HepG2 (cell line): ENCODE results near the gene PHEX. TPM values are rescaled to one million over a fixed set of nuclear protein-coding genes. Genes with fewer than 3 reads are reported as not detected.

Source experiments
- ATAC-seq: fragments of 200-7000 bp; cut with Tn5 transposase; 3 replicates; pipeline ENCODE4 v1.9.1; 2020; ENCODE audit warnings: mild to moderate bottlenecking, moderate library complexity
- BruUV-seq: library from RNA; stranded (reverse); fragments of 400-500 nt; replicated peaks from 2 replicates; lab custom pipeline; 2021; lab: Mats Ljungman, UMichigan
- CTCF ChIA-PET: fragments of 300-600 bp; formaldehyde crosslinking; extraction: SDS; loops from one replicate; lab custom pipeline; 2021; ENCODE audit warnings: low total read pairs, inconsistent platforms, low intra/inter-chr PET ratio; lab: Yijun Ruan, JAX
- POLR2A ChIA-PET: fragments of 350-600 bp; sonication (Branson Sonifier 250); formaldehyde crosslinking; loops from one replicate; lab custom pipeline; 2020; ENCODE audit warnings: antibody characterized with exemption, inconsistent platforms; lab: Yijun Ruan, JAX
- DNase-seq: peaks from one replicate; pipeline ENCODE4 v3.0.0-alpha.2; 2015; ENCODE audit warnings: low spot score
- FAIRE-seq: peaks from 3 replicates; lab custom pipeline; 2011; peaks lifted over from hg19 to GRCh38; lab: Jason Lieb, UNC
- H2AFZ ChIP-seq: one replicate; pipeline ENCODE4 v1.6.1; 2011; ENCODE audit warnings: low read length, inconsistent platforms
- H3K27ac ChIP-seq: fragments of 300-600 bp; 3 replicates; pipeline ENCODE4 v1.8.0; 2011; ENCODE audit warnings: mixed run types, mild to moderate bottlenecking, mixed read lengths, low read length, inconsistent platforms; ENCODE audit not compliant: insufficient read depth; ENCODE audit errors: extremely low read length
- H3K27me3 ChIP-seq, 2 experiments: fragments of 200-600 bp in 1 of 2; 2 replicates in 1 of 2; 3 replicates in 1 of 2; pipeline versions ENCODE4 v1.6.0 to v1.8.0; 2011; ENCODE audit warnings: low read length in 2 of 2, mild to moderate bottlenecking in 2 of 2, moderate library complexity in 2 of 2, inconsistent platforms in 1 of 2; ENCODE audit not compliant: insufficient read depth in 2 of 2, control insufficient read depth in 1 of 2
- H3K36me3 ChIP-seq, 2 experiments: fragments of 200-600 bp in 1 of 2; replicated peaks in 1 of 2; 2 replicates in 1 of 2; 3 replicates in 1 of 2; pipeline versions ENCODE4 v1.5.1 to v1.8.0; 2011; ENCODE audit warnings: low read length in 2 of 2, inconsistent platforms in 1 of 2; ENCODE audit not compliant: insufficient read depth in 2 of 2, control insufficient read depth in 1 of 2
- H3K4me1 ChIP-seq: 2 replicates; pipeline ENCODE4 v1.5.1; 2012; ENCODE audit warnings: low read length, inconsistent platforms; ENCODE audit not compliant: insufficient read depth
- H3K4me2 ChIP-seq: 2 replicates; pipeline ENCODE4 v1.6.0; 2011; ENCODE audit warnings: low read depth, low read length, inconsistent platforms
- H3K4me3 ChIP-seq, 3 experiments: fragments of 200-600 bp in 1 of 3; sonication (generic), shearing (Covaris generic) in 1 of 3; replicated peaks in 1 of 3; 2 replicates each; pipeline ENCODE4 v1.5.1; 2011 to 2016; ENCODE audit warnings: low read length in 3 of 3, inconsistent platforms in 2 of 3, low read depth in 2 of 3, mild to moderate bottlenecking in 2 of 3, control low read depth in 1 of 3, mixed read lengths in 1 of 3; ENCODE audit not compliant: insufficient read depth in 1 of 3
- H3K79me2 ChIP-seq: one replicate; pipeline ENCODE4 v1.6.1; 2011; ENCODE audit warnings: low read length, inconsistent platforms; ENCODE audit not compliant: insufficient read depth
- H3K9ac ChIP-seq: 2 replicates; pipeline ENCODE4 v1.6.0; 2011; ENCODE audit warnings: mild to moderate bottlenecking, low read depth, low read length, inconsistent platforms; ENCODE audit not compliant: insufficient read depth
- H3K9me3 ChIP-seq: 2 replicates; pipeline ENCODE4 v1.5.1; 2012; ENCODE audit warnings: mild to moderate bottlenecking, low read length
- H4K20me1 ChIP-seq: 2 replicates; pipeline ENCODE4 v1.6.0; 2011; ENCODE audit warnings: inconsistent platforms, mild to moderate bottlenecking, low read length, moderate library complexity; ENCODE audit not compliant: insufficient read depth
- AGO2 ChIP-seq: fragments of 200-400 bp; formaldehyde crosslinking; optimal IDR thresholded peaks from 2 replicates; pipeline ENCODE3; 2017; ENCODE audit warnings: mild to moderate bottlenecking, low read depth, low read length, moderate library complexity
- ASH2L ChIP-seq: fragments of 300-600, 200-600 bp; sonication (generic); IDR thresholded peaks from 2 replicates; pipeline ENCODE4 v1.7.0; 2017; ENCODE audit warnings: low read depth, mild to moderate bottlenecking, moderate library complexity, mixed read lengths, low read length; ENCODE audit not compliant: insufficient read length
- E2F1 ChIP-seq: sonication (generic); formaldehyde crosslinking; IDR thresholded peaks from 2 replicates; pipeline ENCODE4 v1.5.0; 2020; ENCODE audit warnings: missing genetic modification reagents
- KLF12 ChIP-seq: sonication (generic); formaldehyde crosslinking; IDR thresholded peaks from 2 replicates; pipeline ENCODE4 v1.4.0; 2020; ENCODE audit warnings: missing genetic modification reagents, borderline replicate concordance
- MTA1 ChIP-seq: sonication (generic); formaldehyde crosslinking; IDR thresholded peaks from 2 replicates; pipeline ENCODE4 v1.4.0; 2020; ENCODE audit warnings: missing genetic modification reagents, mild to moderate bottlenecking, borderline replicate concordance
- MXD4 ChIP-seq: IDR thresholded peaks from 2 replicates; pipeline ENCODE4 v1.6.1; 2016; ENCODE audit warnings: mild to moderate bottlenecking, missing biosample characterization, missing genetic modification reagents
- RCOR2 ChIP-seq: IDR thresholded peaks from 2 replicates; pipeline ENCODE4 v1.6.1; 2016; ENCODE audit warnings: missing biosample characterization, missing genetic modification reagents
- SRSF9 ChIP-seq: fragments of 200-400 bp; formaldehyde crosslinking; IDR thresholded peaks from 2 replicates; pipeline ENCODE4 v1.6.1; 2018; ENCODE audit warnings: borderline replicate concordance, mild to moderate bottlenecking, low read depth, low read length; ENCODE audit not compliant: insufficient read depth, poor library complexity, severe bottlenecking
- ZBTB20 ChIP-seq: sonication (generic); formaldehyde crosslinking; IDR thresholded peaks from 2 replicates; pipeline ENCODE4 v1.8.1; 2023; ENCODE audit warnings: missing genetic modification reagents, low read depth, mild to moderate bottlenecking, borderline replicate concordance
- ZNF264 ChIP-seq: sonication (generic); formaldehyde crosslinking; IDR thresholded peaks from 2 replicates; pipeline ENCODE4 v1.4.0; 2020; ENCODE audit warnings: missing genetic modification reagents
- ZNF75D ChIP-seq: sonication (generic); formaldehyde crosslinking; IDR thresholded peaks from 2 replicates; pipeline ENCODE4 v1.8.1; 2023; ENCODE audit warnings: missing genetic modification reagents, mild to moderate bottlenecking, borderline replicate concordance
- WGBS: methylation state at CpG from one replicate; pipeline ENCODE4 v1.1.6; 2017; ENCODE audit warnings: low lambda C conversion rate; 5-methylcytosine and 5-hydroxymethylcytosine counted together
- in situ Hi-C: cut with HindIII; loops from 2 replicates; pipeline ENCODE4 v1.10.0; 2017; ENCODE audit warnings: low pct_unique_long_range_greater_than_20kb; ENCODE audit not compliant: extremely low pct_ligation_motif_present
- intact Hi-C: fragments of 100-400 bp; cut with micrococcal nuclease; formaldehyde crosslinking; loops from one replicate; pipeline ENCODE4 v1.10.0; 2022; ENCODE audit not compliant: unreplicated experiment
- polyA plus RNA-seq, 8 experiments: library from polyadenylated mRNA; depleted of rRNA in 3 of 8; stranded (reverse) in 7 of 8; unstranded in 1 of 8; fragments of >200 nt; fragmentation: Illumina TruSeq in 4 of 8; extraction: Trizol in 4 of 8; gene quantifications; 2 replicates each; pipeline versions ENCODE4 v1.2.1 to v1.2.3, GENCODE V29; 2011 to 2016; ENCODE audit warnings: low read depth in 4 of 8, missing spikeins in 1 of 8, mixed read lengths in 1 of 8; ENCODE audit not compliant: insufficient read depth in 1 of 8
- total RNA-seq, 5 experiments: library from RNA; depleted of rRNA; stranded (reverse); fragments of >200 nt; fragmentation: Illumina TruSeq; extraction: Trizol; gene quantifications; 2 replicates each; pipeline ENCODE4 v1.2.3, GENCODE V29; 2016; ENCODE audit warnings: low read depth in 1 of 5
- TF ChIP-seq, protein P1 (sequence below), 2 experiments: sonication (generic) in 1 of 2; formaldehyde crosslinking in 1 of 2; IDR thresholded peaks; 2 replicates each; pipeline versions ENCODE4 v1.5.1 to v1.6.1; 2011 to 2020; ENCODE audit warnings: borderline replicate concordance in 1 of 2, low read depth in 1 of 2, low read length in 1 of 2, mild to moderate bottlenecking in 1 of 2, missing genetic modification reagents in 1 of 2, moderate library complexity in 1 of 2

The PHEX gene
- total and polyA plus RNA-seq, 2 of the 13 experiments (the other 11 are each of a cell fraction or from before 2014, with no cell fraction given), result 0.01 to 0.27 TPM

DNA sequence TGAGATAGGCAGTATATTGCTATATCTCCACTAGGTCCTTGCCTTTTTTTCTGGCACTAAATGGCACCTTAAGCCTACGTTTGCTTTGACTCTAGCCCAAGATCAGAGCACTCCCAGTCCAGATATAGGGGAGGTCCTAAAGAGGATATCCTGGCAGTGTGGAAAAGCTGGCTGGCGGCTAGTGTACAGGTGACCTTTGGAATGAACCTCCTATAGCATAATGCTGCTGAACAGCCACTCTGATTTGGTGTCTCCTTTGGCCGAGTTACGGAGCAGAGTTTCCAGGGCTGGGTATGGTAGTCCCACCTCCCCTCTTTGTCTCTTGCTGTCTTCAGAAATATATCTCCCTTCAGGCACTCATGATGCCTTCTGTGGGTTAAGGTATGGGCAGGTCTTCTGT is 53.9 kb downstream of the PHEX start (continued):
- TF ChIP-seq E2F1 (CRISPR knock-in tag) (no peak), KLF12 (CRISPR knock-in tag) (no peak), MXD4 (CRISPR knock-in tag) (no peak), AGO2 (no peak)

DNA sequence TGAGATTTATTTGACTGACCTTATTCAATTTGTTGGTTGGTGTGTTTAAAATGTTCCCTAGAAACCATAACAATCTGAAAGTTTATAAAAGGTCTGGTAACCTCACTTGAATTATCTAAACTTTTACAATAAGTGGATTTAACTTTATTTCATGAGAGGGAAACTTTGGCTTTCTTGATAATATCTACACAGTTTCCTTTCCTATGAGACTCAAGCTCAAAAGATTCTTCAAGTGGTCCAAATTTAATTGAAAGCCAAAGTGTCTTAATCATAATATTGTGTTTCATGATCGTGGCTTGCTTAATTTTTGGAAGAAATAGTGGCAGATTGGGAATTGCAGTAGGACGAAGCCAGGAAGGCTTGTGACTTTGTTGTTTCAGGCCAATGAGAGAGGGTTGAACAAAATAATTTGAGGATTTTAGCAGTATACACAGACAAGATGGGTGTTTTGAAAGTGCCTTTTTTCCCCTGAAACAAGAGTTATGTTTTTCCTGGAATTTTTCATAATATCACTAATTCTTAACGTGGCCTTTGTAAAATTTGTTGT is 55.0 kb downstream of the PHEX start:
- 40% methylated on average over 3 of the region's 3 CpGs for WGBS
- intact Hi-C loops, result no loop called here

More for the DNA sequence above, 55.0 kb downstream of the PHEX start:
- no peaks in the 10 kb centered on the region for H3K9me3 ChIP-seq
- ATAC-seq (no peak), FAIRE-seq (no peak), DNase-seq (no peak)
- no peaks in the 10 kb centered on the region for H3K36me3 ChIP-seq
- no peaks in the 10 kb centered on the region for H3K79me2 ChIP-seq
- BruUV-seq, result no TSS peak
- no peak overlapping the region for H3K4me3 ChIP-seq
- TF ChIP-seq RCOR2 (CRISPR knock-in tag) (no peak), ZNF75D (CRISPR knock-in tag) (no peak), ZNF264 (CRISPR knock-in tag) (no peak), MTA1 (CRISPR knock-in tag) (no peak), ZBTB20 (no peak), SRSF9 (no peak), ASH2L (no peak)
- TF ChIP-seq, protein P1, sequence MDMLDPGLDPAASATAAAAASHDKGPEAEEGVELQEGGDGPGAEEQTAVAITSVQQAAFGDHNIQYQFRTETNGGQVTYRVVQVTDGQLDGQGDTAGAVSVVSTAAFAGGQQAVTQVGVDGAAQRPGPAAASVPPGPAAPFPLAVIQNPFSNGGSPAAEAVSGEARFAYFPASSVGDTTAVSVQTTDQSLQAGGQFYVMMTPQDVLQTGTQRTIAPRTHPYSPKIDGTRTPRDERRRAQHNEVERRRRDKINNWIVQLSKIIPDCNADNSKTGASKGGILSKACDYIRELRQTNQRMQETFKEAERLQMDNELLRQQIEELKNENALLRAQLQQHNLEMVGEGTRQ (IDR thresholded peaks at IDR 0.05; ENCODE audit: low read depth, low read length), result no peak
- TF ChIP-seq, protein P1 (CRISPR knock-in tag; IDR thresholded peaks at IDR 0.05; ENCODE audit: borderline replicate concordance), result no peak
- in situ Hi-C loops, result no loop called here
- no peak overlapping the region for H3K27ac ChIP-seq
- no peak overlapping the region for H3K4me2 ChIP-seq
- no peaks in the 10 kb centered on the region for H4K20me1 ChIP-seq
- ChIA-PET CTCF (no interaction called here), POLR2A (no interaction called here)
- H3K4me1 ChIP-seq, result no peaks in the 10 kb centered on the region
- H3K27me3 ChIP-seq, result no peaks in the 10 kb centered on the region
- no peak overlapping the region for H2AFZ ChIP-seq
- H3K9ac ChIP-seq, result no peak overlapping the region
